Hematopoietic multipotent progenitor cell (in vitro differentiated cells): ENCODE results near the gene PLK4. TPM values are rescaled to one million over a fixed set of nuclear protein-coding genes. Genes with fewer than 3 reads are reported as not detected.
"Not testable (repeated sequence)": the region's sequence is repeated elsewhere in the genome, so short reads cannot be mapped to it uniquely, and the experiment has no call there.

Experiments used
- DNase-seq, 3 donors: peaks; one replicate each; pipeline ENCODE4 v3.0.0-alpha.2; 2011 to 2015; ENCODE audit warnings: low read depth in 2 of 3, low spot score in 2 of 3
- small RNA-seq: library from RNA; depleted of rRNA; stranded (forward); fragments of <200 nt; gene quantifications from one replicate; pipeline ENCODE3, GENCODE V24; 2012
- total RNA-seq: library from RNA; depleted of rRNA; stranded (reverse); fragments of >200 nt; gene quantifications from one replicate; pipeline ENCODE4 v1.2.3, GENCODE V29; 2012

The PLK4 gene
- total RNA-seq, 1 donor, result 2.7 TPM

DNA sequence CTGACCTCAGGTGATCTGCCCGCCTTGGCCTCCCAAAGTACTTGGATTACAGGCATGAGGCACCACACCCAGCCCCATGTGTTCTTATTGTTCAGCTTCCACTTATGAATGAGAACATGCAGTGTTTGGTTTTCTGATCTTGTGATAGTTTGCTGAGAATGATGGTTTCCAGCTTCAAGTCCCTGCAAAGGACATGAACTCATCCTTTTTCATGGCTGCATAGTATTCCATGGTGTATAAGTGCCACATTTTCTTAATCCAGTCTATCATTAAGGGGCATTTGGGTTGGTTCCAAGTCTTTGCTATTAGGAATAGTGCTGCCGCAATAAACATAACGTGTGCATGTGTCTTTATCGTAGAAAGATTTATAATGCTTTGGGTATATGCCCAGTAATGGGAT, 19.0 kb downstream of the PLK4 start:
- DNase-seq, result not testable (repeated sequence)

GRCh38 chr4:127905029-127905428, 24.3 kb downstream of the PLK4 start:
- DNase-seq, result no peak

- DNase-seq, result no peak
Observed at GRCh38 chr4:127916512-127916911, 35.8 kb downstream of the PLK4 start.

GRCh38 chr4:127917151-127917550, 36.5 kb downstream of the PLK4 start:
- no peak for DNase-seq

GRCh38 chr4:127920521-127920920, 39.8 kb downstream of the PLK4 start:
- no peak for DNase-seq

DNA sequence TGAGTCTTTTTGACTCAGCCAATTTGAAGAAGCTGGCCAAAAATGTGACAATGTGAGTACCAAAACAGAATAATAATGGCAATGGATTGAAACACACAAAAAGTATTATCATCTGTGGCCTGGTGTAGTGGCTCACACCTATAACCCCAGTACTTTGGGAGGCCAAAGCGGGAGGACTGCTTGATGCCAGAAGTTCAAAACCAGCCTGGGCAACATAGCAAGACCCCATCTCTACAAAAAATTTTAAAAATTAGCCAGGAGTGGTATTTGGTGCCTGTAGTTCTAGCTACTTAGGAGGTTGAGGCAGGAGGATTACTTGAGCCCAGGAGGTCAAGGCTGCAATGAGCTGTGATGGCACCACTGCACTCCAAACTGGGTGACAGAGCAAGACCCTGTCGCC, 41.5 kb downstream of the PLK4 start:
- DNase-seq, result no peak

GRCh38 chr4:127925720-127926119, 45.0 kb downstream of the PLK4 start:
- DNase-seq, result not testable (repeated sequence)

DNA sequence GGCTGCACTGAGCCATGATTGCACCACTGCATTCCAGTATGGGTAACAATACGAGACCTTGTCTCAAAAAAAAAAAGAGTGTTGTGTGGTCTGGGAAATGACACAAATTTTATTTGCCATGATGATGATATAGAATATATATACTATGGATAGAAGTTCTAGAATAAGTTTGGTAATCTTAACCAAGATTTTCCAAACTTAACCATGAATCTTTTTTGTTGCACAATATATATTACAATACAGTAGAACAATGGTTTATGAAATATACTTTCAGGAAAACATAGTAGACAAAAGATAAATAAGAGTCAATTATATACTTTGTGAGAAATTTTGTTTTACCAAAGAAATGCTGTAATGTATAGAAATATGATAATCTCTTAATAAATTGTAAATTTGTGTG, 49.5 kb downstream of the PLK4 start:
- no peak for DNase-seq

GRCh38 chr4:127931836-127932235, 51.1 kb downstream of the PLK4 start:
- DNase-seq, result not testable (repeated sequence)

GRCh38 chr4:127936974-127937373, 56.3 kb downstream of the PLK4 start:
- no peak for DNase-seq

Small RNAs within 50 kb of the gene (small RNA-seq; reads per million reads assigned to genes)
- gene RNU6-583P, result not detected

Other genes with a start within 250 kb of the PLK4 start
- gene INTU, start 247.9 kb upstream of the PLK4 start, total RNA-seq, result 3.0 TPM
- not detected for gene SLC25A31, start 150.5 kb upstream of the PLK4 start, total RNA-seq
- 1.1 TPM for gene HSPA4L, start 98.6 kb upstream of the PLK4 start, total RNA-seq
- gene MFSD8, start 84.3 kb downstream of the PLK4 start, total RNA-seq, result 14.0 TPM
- 7.5 TPM for gene ABHD18, start 84.5 kb downstream of the PLK4 start, total RNA-seq
- gene LARP1B, start 180.4 kb downstream of the PLK4 start, total RNA-seq, result 6.7 TPM